Measurements from ENCODE around the gene ENO3.

ENO3 gene

DNA sequence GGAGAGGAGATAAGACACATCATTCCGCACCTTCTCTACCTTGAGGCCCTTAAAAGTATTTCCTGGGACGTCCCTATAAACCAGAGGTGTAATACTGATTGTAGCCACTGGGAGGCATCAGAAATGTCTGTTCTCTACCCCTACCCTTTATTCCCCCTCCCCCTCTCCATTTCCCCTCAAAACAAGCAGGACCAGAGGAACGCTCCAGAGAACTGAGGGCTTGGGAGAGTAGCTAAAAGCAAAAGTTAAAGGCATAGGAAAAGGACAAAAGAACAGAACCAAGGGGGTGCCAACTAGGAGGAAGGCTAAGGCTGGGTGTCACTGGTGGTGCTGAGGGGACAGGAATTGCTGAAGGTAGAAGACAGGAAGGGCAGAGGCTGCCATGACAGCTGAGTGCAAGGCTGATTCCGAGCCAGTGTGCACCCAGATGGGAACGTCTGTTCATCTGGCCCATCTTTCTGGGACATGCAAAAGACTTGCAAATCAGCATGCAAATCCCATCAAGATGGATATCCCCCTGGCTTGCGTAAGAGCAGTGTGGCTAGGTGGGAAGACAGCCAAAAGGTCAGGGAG lies 29.8 kb downstream of the ENO3 start:
- DNase-seq: no peak

DNA sequence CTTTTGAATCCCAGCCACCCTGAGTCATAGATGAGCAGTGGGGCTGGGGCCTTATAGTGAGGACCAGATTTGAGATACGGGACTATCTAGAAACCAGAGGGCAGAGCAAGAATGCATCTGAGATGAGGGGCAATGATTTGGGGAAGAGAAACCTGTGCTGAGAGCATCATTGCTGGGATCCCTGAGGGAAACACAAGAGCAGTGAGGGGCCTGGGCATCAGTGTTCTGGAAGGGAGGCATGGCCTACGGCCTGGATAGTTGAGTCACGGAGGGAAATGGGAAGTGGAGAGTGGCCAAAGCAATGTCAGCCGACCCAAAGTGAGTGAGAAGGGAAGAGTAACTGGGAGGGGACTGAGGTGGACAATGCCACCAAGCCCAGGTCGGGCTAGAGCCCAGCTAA lies 31.4 kb downstream of the ENO3 start:
- no peak for DNase-seq

DNA sequence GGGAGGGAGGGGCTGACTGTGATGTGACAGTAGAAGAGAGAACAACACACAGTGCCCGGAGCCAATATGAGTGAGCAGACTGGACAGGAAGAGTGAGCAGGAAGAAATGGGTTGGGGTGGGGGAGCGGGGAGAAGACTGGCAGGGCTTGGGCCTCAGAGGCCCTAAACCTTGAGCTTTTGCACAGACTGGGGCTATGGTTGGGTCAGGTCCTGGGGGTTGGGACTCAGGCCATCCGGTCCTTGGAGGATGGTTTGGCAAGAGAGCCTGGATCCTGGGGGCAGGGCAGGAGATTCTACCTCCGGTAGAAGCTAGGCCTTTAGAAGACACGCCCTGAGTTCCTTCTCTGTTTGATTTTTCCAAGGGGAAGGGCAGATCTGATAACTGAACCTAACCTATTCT lies 35.5 kb downstream of the ENO3 start:
- no peak for DNase-seq

DNA sequence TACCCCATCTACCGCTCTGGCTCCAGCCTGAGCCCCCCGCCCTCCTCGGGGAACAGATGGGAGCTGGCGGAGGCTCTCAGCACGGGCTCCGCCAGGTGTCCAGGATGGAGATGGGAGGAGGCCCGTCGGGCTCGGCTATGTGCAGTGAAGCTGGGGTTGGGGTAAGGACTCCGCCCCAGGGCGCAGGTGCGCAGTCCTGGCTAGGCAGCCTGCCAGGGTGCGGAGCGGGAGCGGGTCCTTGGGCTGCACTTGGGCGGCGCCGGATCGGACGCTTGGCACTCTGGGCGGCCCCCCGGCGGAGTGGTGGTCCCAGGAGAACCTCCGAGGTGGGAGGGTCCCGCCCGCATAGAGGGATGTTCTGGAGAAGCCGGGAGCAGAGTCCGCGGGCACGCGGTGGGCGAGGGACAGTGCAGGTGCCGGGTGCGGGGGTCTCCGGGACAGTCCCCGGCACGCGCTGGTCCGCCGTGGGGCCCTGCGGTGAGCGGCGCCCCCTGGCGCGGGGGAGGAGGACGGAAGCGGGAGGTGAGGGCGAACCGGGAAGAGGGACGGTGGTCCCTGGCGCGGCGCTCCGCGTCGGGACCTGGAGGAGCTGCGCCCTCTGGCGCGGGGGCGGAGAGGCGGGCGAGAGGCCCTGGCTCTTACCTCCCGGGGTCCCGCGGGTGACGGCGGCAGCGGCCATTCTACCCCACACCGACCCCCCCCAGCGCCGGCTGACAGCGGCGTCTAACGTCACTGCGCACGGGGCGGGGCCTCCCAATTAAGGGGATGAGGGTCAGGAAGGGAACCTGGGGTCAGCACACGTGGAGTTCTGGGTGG lies 36.2 kb downstream of the ENO3 start, which contains the start of gene CAMTA2:
CAMTA2 (minus strand) TSS at position 725 of the 816 bp plus-strand sequence. CDS start 1,453 bp downstream, outside the sequence.
- DNase-seq: peak; percentile 45

DNA sequence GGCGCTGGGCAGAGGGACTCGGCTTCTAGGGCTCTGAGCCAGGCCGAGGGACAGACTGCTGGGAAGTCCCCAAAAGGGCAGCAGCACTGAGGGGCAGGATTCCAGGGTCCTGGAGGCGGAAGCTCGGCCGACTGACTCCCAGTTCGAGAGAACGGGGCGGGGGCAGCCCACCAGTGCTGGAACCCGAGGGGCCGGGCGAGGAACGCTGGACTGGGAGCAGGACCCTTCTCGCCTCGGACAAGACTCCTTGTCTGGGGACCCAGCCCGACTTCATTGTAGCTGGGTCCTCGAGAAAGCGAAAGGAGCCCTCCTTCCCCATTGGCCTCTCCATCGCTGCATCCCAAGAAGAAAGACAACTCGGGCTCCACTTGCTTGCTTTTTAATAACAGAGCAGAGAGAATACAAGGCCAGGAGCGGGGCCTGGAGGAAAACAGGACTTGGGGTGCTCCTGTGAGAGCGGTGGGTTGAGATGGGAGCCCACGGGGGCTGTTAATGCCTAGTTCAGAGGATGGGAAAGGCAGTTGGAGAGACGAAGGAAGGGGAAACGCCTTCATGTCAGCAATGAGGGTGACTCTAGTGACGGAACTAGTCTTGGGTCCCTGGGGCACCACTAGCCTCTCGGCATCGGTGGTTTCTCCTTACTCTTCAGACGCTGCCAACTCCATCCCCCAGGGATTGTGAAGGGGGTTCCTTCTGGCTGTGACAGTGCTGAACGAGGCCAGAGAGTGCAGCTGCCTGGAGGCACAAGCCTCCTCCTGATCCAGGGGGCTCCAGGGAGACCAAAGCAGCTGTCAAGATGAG lies 37.0 kb downstream of the ENO3 start:
- DNase-seq: no peak

DNA sequence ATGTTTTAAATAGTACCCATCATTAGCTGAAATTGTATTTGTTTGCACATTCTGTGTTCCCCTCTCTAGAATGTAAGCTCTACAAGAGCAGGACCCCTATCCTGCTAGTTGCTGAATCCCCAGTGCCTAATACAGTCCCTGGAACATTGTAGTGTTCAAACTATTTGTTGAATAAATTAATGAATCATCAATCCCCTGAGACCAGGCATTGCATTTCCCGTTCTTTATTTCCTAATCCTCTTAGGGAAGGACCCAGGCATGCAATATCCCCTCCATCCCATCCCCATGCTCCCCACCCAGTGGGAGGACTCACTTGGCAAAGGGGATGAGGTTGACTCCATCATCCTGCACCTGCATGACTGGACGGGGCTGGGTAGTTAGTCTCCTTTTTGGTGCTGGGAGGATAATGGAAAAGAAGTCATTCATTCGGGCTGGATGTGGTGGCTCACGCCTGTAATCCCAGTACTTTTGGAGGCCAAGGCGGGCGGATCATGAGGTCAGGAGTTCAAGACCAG lies 43.2 kb downstream of the ENO3 start:
- no peak for DNase-seq

DNA sequence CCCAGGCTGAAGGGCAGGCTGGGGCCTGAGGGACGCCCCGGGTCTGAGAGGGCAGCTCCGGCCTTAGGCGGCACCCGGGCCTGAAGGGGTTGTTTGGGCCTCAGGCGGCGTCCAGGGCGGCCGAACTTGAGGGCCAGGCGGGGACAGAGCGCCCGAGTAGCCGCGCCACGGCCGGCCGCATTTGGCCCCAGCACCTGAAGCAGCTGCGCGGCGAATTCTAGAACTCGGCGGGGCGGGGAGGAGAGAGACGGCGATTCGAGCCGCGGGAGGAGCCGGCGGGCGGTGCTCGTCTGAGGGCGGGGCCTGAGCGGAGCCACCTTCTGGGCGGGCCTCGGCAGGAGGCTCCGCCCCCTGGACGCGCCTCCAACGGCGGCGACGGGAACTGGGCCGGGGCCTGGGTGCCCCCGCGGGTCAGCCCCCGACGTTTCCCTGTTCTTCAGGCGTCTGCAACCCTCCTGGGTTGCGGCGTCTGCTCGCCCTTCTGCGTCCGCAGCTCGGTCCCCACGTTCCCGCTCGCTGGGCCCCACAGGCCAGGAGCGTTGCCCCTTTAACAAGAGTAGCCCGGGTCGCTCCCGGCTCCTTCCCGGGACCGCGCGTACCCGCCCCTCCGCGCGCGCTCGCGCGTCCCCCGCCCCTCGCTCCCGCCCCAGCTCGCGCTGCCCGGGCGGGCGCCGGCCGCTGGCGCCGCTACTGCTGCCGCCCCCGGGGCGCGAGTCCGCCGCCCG lies 46.5 kb downstream of the ENO3 start, which contains the start of the genes INCA1 and KIF1C:
INCA1 (minus strand) TSS at position 221 of the 725 bp plus-strand sequence. CDS start 3,085 bp downstream, outside the sequence.
KIF1C (plus strand) TSS at position 649 of the 725 bp plus-strand sequence. CDS start 2,297 bp downstream, outside the sequence.
- DNase-seq: peak; percentile 47

DNA sequence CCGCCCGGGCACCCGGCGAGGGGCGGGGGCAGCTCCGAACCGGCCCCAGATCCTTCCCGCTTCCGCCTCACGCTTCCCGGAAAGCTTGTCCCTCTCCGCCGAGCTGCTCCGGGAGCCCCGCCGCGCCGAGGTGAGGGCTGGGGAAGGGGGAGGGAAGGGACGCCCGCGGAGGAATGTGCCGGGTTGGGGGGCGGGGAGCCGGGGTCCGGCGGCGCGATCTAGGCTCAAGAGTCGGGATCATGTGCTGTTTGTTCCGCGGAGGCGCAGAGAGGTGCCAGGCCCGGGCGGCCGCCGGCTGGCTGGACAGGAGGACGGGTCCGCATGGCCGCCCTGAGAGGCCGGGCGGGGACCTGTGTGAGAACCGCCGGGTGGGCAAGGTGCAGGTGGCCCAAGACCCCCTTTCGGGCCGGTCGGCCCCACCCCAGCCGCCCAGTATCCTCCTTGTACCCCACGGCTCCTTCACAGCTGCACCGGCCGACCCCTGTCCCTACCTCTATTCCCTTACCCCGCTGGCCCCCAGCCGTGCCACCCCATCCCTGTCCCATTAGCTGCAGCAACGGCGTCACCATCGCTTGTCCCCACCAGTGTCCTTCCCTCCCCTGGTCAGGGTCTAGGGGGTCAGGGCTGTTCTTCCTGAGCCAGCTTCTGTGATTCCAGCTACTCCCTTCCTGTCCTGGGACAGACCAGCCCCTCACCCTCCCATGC lies 47.3 kb downstream of the ENO3 start:
- DNase-seq: no peak

DNA sequence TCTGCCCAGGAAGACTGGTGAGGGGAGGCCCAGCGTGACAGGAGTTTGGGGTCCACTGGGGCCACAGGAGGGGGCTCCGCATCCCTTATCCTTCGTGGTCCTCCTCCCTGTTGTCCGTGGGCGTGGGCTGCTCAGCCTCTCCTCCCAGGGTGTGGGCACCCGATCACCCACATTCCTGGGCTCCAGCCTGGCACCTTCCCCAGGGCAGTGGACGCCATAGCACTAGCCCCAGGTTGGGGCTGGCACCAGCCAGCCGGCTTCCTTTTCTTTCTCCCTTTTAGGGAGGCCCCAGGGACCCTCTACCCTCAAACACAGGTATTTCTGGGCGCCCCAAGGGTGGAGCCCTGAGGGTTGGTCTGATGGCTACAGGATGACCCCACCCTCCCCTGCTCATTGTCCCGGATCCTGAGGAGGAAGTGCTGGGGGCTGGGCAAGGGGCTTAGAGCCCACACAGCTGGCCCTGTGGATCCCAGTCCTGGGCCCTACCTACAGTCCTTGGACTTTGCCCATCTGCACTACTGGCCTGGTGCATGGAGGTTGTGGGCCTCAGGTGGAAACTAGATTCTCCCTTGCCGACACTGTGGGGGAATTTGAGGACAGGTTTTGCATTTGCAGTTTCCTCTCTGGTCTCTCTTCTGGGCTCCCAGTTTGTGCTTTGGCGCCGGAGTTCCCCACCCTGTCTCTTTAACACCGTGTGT lies 48.0 kb downstream of the ENO3 start:
- DNase-seq: no peak

DNA sequence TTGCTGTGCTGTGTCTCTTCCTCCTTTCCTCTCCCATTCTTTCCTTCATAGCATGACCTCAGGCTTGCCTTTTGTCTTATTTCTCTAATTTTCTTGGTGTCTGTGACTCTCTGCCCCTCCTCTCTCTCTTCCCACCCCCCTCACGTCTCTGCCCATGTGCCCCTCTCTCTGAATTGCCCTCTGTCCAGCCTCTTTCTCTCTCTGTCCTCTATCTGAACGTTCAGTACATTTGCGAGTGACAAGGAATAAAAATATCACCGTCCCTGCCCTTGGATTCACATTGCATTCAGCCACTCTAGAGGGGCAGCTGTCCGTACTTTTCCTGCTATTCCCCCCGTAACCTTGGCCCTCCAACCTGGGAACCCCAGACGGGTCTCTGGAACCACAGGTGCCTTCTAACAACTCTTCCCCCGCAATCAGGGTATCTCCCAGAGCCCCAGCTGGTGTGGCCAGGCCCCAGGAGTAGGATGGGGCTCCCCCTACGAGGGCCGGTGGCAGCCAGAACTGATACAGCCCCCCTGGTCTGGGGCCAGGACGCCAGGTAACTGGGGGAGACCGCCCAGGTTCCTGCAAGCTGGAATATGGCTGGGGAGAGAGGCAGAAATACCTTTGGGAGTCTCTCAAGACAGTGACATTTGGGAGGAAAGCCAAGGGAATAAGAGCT lies 48.6 kb downstream of the ENO3 start:
- DNase-seq: no peak

DNA sequence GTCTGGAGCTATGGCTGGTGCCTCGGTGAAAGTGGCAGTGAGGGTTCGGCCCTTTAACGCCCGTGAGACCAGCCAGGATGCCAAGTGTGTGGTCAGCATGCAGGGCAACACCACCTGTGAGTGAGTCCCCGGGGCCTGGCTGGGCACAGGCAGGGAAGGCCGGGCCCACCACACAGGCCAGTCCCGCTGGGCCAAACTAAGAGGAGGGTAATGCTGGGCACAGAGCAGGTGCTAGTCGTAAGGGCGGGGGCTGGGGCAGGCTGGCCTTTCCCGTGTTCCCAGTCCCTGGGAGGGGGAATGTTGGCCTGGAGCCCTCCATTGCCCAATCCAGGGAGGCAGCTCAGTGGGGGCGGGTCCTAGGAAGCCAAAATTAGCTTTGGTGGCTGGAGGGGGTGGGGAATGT lies 49.3 kb downstream of the ENO3 start:
- DNase-seq: no peak

DNA sequence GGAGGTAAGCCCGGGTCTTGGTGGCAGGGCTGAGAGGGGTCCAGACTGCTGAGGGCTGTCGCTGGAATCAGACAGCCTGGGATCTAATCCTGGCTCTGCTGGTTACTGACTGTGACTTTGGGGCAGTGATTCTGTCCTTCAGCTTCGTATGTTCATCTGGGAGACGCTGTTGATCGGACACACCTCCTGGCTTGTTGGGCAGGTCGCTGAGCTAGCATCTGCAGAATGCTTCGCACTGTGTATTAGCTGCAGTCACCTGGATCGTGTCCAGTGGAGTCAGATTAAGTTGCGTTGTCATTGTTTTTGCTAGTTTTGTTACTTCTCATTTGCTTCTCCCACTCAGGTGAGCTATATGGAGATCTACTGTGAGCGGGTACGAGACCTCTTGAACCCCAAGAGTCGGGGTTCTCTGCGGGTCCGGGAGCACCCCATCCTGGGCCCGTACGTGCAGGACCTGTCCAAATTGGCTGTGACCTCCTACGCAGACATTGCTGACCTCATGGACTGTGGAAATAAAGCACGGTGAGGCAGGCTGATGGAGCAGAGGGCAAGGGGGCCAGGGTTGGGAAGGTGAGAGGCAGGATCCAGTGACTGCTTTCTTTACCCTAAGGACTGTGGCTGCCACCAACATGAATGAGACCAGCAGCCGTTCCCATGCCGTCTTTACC lies 51.3 kb downstream of the ENO3 start:
- no peak for DNase-seq

DNA sequence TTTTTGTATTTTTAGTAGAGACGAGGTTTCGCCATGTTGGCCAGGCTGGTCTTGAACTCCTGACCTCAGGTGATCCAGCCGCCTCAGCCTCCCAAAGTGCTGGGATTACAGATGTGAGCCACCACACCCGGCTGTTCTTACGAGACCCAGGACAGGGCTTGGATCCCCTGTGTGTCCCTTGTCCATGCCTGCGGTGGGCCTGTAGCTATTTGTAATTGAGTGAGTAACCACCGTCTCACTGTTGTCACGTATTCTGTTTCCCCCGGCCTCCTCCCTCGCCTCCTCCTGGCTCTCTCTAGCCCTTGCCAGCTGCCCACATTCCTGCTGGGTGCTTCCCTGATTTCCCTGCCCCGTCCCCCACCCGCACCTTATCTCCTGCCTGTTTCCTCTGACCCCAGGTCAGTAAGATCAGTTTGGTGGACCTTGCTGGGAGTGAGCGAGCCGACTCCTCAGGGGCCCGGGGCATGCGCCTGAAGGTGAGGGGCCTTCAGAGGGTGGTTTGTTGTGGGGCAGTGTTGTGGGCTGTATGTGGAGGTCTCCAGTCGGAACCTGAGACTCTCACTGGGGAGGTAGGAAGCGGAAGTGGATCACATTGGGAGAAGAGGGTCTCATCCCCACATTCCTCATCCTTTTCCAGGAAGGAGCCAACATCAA lies 52.4 kb downstream of the ENO3 start:
- DNase-seq: no peak

All from NCI-H2107 (cell line).